Activated T-cell treated with anti-CD3 and anti-CD28 coated beads, Interleukin-2, amount 50 U/mL, for 24 hours (primary cell): Measurements from ENCODE around the gene GRB2.

Experiments
- DNase-seq: peaks from one replicate; pipeline ENCODE4 v3.0.0-alpha.2; 2020
- H3K27ac Mint-ChIP-seq: 2 replicates; pipeline ENCODE4 v1.8.0; 2020; ENCODE audit warnings: mild to moderate bottlenecking, mixed read lengths
- H3K27me3 Mint-ChIP-seq: 2 replicates; pipeline ENCODE4 v1.8.0; 2020; ENCODE audit warnings: mixed read lengths
- H3K36me3 Mint-ChIP-seq: 2 replicates; pipeline ENCODE4 v1.8.0; 2020; ENCODE audit warnings: low read depth, mixed read lengths
- H3K4me1 Mint-ChIP-seq: 2 replicates; pipeline ENCODE4 v1.8.0; 2020; ENCODE audit warnings: low read depth, mixed read lengths
- H3K4me3 Mint-ChIP-seq: 2 replicates; pipeline ENCODE4 v1.8.0; 2020; ENCODE audit warnings: mild to moderate bottlenecking, moderate library complexity, mixed read lengths
- H3K9me3 Mint-ChIP-seq: 2 replicates; pipeline ENCODE4 v1.8.0; 2020; ENCODE audit warnings: mixed read lengths

The GRB2 gene

GRCh38 chr17:75271233-75271954, 134.1 kb downstream of the GRB2 start:
- Mint-ChIP-seq H3K27ac (peak overlapping the region; percentile 94), H3K36me3 (peaks cover 72% of the 10 kb centered on the region), H3K4me1 (peaks cover 40% of the 10 kb centered on the region), H3K4me3 (peak overlapping the region; percentile 83), H3K9me3 (no peaks in the 10 kb centered on the region), H3K27me3 (no peaks in the 10 kb centered on the region)
- DNase-seq = peak; percentile 94

- H3K36me3 Mint-ChIP-seq = peaks cover 75% of the 10 kb centered on the region
- no peak for DNase-seq
- peaks cover 40% of the 10 kb centered on the region for H3K4me1 Mint-ChIP-seq
- H3K27ac Mint-ChIP-seq = peak within 1 kb of the TSS; percentile 94
- no peaks in the 10 kb centered on the region for H3K27me3 Mint-ChIP-seq
- H3K4me3 Mint-ChIP-seq = peak within 1 kb of the TSS; percentile 87
- H3K9me3 Mint-ChIP-seq = no peaks in the 10 kb centered on the region
These were observed 134.6 kb downstream of the GRB2 start, which contains the start of gene MIF4GD for GRCh38 chr17:75270966-75271232. Gene MIF4GD, minus strand, starts transcription at chr17:75271231. Its CDS starts 1,036 bp downstream, at chr17:75270195.

DNA sequence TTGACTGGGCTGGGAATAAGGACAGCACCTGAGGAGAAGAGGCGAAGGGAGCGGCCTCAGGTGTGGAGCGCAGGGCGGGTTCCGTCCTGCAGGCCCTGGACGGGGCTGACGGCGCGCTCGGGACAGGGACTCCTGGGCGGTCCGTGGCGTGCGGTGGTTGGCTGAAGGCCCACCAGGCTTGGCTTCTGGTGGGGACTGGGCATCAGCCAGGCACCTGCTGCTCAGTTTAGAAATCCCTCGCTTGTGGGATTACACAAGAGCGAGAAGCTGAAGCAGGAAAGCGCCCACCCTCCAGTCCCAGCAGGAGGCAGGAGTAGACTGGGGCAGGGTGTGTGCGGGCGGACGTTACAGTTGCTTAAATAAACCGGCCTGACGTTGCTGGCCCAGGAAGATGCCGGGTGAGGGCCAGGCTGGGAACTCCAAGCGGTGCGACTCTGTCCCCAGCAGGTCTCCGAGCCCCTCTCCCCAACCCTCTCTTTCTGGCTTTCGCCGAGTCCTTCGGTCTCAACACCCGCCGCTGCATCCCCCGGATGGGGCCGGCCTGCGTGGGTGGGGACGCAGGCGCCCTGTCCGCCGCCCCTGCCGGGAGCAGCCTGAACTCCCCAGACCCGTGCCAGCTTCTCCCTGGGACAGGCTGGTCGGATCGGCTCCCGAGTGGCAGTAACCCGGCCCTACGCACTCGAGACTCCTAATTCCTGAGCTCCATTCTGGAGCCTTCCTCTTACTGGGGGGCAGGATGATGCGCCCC, 135.1 kb downstream of the GRB2 start:
- peaks cover 40% of the 10 kb centered on the region for H3K4me1 Mint-ChIP-seq
- DNase-seq = peak; percentile 83
- peak overlapping the region; percentile 87 for H3K4me3 Mint-ChIP-seq
- no peaks in the 10 kb centered on the region for H3K9me3 Mint-ChIP-seq
- H3K36me3 Mint-ChIP-seq = peaks cover 76% of the 10 kb centered on the region
- no peaks in the 10 kb centered on the region for H3K27me3 Mint-ChIP-seq
- peak overlapping the region; percentile 93 for H3K27ac Mint-ChIP-seq

DNA sequence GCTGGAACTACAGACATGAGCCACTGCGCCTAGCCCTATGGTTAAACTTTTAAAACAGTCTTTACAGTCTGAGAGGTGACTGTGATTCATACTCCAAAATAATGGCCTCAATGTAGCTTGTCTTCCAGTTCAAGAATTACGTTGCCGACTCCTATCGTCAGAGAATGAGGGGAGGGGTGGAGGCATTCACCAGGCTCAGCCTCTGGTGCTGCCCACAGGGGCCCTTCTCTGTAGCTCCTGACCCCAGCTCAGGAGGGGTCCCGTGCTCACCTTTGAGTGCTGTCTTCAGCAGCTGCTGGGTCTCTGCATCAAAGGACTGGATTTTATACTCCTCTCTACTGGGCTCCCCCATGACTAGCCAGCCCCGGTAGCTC, 135.6 kb downstream of the GRB2 start:
- H3K36me3 Mint-ChIP-seq = peaks cover 76% of the 10 kb centered on the region
- no peaks in the 10 kb centered on the region for H3K9me3 Mint-ChIP-seq
- H3K4me3 Mint-ChIP-seq = peak overlapping the region; percentile 87
- peak overlapping the region; percentile 93 for H3K27ac Mint-ChIP-seq
- no peaks in the 10 kb centered on the region for H3K27me3 Mint-ChIP-seq
- H3K4me1 Mint-ChIP-seq = peaks cover 40% of the 10 kb centered on the region
- no peak for DNase-seq
